NCI-H345 (cell line): Measurements from ENCODE around the gene CDR2L.
A peak's percentile ranks its signal among the peaks of the same experiment; 100 is the strongest.
"Not testable (repeated sequence)": the region's sequence is repeated elsewhere in the genome, so short reads cannot be mapped to it uniquely, and the experiment has no call there.

ENCODE experiments used
- DNase-seq: peaks from one replicate; lab custom pipeline; 2025; lab: John Stamatoyannopoulos, UW

CDR2L gene

DNA sequence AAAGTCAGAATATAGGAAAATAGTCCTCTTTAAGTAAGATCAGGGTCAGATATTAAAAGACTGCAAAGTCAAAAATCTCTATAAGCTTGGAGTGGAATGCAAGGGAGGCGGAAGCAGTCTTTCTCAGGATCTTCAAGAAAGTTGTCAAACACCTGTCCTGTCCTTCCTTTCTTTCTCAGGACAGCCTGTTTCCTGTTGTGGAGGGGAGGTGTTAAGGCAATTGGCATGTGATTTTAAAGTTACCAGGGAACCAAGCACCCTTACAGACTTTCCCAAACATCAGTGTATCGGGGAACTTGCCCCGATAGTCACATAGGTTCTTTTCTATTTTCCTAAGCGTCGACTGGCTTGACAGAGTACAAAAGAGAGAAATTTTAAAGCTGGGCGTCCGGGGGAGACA, 57.3 kb downstream of the CDR2L start:
- no peak for DNase-seq

DNA sequence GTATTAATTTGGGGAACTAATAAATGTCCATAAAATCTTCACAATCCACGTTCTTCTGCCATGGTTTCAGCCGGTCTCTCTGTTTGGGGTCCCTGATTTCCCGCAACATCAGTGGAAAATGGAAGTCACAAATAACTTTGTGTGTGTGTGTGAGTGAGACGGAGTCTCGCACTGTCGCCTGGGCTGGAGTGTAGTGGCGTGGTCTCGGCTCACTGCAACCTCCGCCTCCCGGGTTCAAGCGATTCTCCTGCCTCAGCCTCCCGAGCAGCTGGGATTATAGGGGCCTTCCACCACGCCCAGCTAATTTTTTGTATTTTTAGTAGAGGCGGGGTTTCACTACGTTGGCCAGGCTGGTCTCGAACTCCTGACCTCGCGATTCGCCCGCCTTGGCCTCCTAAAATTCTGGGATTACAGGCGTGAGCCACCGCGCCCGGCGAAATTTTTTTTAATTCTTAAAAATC, 58.5 kb downstream of the CDR2L start:
- not testable (repeated sequence) for DNase-seq

- DNase-seq, result peak; percentile 99
These were observed 59.2 kb downstream of the CDR2L start, which contains the start of the genes ATP5PD and KCTD2 for GRCh38 chr17:75046407-75047289. ATP5PD (minus strand) TSS chr17:75046969; CDS start chr17:75042650, 4,319 bp downstream. KCTD2 (plus strand) TSS chr17:75047225; CDS start chr17:75047251, 26 bp downstream.

DNA sequence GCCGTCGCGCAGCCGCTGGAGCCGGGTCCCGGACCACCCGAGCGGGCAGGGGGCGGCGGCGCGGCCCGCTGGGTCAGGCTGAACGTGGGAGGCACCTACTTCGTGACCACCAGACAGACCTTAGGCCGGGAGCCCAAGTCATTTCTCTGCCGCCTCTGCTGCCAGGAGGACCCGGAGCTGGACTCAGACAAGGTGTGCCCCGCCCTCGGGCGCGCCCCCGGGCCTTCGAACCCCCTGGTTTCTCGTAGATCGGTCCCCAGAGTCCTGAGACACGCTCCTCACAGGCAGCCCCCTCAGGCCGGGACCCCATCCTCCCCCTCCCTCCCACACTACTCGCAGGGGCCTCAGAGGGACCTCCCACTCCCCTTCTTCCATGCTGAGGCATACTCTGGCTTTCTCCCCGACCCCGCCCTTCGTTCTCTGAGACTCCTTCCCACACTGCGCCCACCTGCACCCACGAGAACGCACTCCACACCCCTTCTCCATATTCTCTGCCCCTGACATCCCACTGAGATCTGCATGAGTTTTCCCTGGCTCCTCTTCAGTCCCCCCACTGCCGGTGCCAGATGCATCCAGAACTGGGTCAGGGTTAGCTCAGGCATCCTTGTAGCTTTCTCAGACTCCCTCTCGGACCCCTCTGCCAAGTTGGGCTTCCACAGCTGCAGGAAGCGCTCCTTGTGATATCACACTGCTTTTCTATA, 60.1 kb downstream of the CDR2L start:
- DNase-seq, result peak; percentile 30

GRCh38 chr17:75048249-75048878, 60.9 kb downstream of the CDR2L start:
- no peak for DNase-seq

GRCh38 chr17:75049057-75049456, 61.6 kb downstream of the CDR2L start:
- no peak for DNase-seq

GRCh38 chr17:75049706-75050105, 62.3 kb downstream of the CDR2L start:
- no peak for DNase-seq

DNA sequence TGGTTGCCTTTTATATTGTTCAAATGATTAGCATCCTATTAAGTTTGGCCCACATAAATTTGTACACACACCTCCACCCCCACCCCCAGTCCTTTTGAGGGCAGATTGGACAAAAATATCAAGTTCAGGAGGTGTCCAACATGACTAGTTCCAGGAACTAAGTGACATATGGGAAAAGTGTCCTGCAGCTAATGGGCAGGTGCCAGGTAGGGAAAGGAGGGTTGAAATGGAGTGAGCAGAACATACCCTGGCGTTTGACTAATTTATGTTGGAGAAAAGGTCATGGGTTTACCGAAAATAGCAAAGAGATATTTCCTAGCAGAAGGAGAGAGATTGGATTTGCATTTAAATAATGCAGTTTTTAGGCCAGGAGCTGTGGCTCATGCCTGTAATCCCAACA, 64.5 kb downstream of the CDR2L start:
- DNase-seq, result no peak
